ENCODE data around the gene ZNF532.

DNA sequence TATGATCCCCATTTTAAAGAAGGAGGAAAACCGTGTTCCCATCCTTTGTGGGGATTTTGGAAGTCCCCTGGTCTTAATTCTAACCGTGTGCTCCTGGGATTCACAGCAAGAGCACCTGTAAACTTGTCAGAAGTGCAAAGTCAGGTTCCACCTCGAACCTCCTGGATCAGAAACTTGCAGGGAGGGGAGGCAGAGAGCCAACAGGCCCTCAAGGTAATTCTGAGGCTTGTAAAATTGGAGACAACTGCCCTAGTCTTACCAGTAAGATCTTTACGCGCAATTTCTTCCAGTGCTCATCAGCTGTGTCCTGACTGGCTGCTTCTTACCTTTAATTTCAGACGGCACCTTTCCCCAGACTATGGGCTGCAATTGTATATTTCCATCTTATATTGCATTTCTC is 161.7 kb downstream of the ZNF532 start:
- TF ChIP-seq TEAD4 (IDR thresholded peaks at IDR 0.05; ENCODE audit: low read length) (no peak), TEAD4 (CRISPR knock-in tag; IDR thresholded peaks at IDR 0.05; ENCODE audit: borderline replicate concordance) (no peak), BRD4 (IDR thresholded peaks at IDR 0.05) (no peak)
- TF ChIP-seq, protein P1, sequence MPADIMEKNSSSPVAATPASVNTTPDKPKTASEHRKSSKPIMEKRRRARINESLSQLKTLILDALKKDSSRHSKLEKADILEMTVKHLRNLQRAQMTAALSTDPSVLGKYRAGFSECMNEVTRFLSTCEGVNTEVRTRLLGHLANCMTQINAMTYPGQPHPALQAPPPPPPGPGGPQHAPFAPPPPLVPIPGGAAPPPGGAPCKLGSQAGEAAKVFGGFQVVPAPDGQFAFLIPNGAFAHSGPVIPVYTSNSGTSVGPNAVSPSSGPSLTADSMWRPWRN (IDR thresholded peaks at IDR 0.05; ENCODE audit: low read depth), result no peak
- TF ChIP-seq, protein P2, sequence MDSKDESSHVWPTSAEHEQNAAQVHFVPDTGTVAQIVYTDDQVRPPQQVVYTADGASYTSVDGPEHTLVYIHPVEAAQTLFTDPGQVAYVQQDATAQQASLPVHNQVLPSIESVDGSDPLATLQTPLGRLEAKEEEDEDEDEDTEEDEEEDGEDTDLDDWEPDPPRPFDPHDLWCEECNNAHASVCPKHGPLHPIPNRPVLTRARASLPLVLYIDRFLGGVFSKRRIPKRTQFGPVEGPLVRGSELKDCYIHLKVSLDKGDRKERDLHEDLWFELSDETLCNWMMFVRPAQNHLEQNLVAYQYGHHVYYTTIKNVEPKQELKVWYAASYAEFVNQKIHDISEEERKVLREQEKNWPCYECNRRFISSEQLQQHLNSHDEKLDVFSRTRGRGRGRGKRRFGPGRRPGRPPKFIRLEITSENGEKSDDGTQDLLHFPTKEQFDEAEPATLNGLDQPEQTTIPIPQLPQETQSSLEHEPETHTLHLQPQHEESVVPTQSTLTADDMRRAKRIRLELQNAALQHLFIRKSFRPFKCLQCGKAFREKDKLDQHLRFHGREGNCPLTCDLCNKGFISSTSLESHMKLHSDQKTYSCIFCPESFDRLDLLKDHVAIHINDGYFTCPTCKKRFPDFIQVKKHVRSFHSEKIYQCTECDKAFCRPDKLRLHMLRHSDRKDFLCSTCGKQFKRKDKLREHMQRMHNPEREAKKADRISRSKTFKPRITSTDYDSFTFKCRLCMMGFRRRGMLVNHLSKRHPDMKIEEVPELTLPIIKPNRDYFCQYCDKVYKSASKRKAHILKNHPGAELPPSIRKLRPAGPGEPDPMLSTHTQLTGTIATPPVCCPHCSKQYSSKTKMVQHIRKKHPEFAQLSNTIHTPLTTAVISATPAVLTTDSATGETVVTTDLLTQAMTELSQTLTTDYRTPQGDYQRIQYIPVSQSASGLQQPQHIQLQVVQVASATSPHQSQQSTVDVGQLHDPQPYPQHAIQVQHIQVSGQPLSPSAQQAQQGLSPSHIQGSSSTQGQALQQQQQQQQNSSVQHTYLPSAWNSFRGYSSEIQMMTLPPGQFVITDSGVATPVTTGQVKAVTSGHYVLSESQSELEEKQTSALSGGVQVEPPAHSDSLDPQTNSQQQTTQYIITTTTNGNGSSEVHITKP (IDR thresholded peaks at IDR 0.05; ENCODE audit: partially characterized antibody), result no peak
